ENCODE results near the gene ZCCHC2. TPM values are rescaled to one million over a fixed set of nuclear protein-coding genes. Genes with fewer than 3 reads are reported as not detected.
A peak's percentile ranks its signal among the peaks of the same experiment; 100 is the strongest.

Gene ZCCHC2
- total and polyA plus RNA-seq, 2 donors (not counting 3 experiments of a cell fraction or from before 2014, with no cell fraction given): 16.2 to 27.2 TPM

DNA sequence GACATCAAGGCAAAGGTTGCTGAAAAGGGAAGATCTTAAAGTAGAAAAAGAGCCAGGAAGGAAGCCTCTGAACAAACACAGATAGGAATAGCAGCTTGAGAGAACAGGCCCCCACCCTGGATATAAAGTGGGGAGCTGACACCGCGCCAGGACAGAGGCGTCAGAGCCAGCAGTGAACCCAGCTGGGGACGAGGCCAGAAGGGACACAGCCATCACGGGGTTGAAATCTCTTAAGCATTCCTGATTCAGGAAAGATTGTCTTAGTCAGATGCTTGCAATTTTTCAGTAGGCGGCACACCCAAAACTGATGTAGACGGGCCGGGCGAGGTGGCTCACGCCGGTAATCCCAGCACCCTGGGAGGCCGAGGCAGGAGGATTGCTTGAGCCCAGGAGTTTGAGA, 98.7 kb downstream of the ZCCHC2 start:
- dilution Hi-C loops (cut with MboI; ENCODE audit: extremely low pct_ligation_motif_present, low sequenced_read_pairs): no loop called here
- H3K4me1 ChIP-seq (ENCODE audit: control insufficient read depth, extremely low read depth, insufficient read depth, low read length): no peaks in the 10 kb centered on the region
- BruUV-seq (replicated peaks): no TSS peak
- CTCF ChIA-PET: no interaction called here
- no peak overlapping the region for H2AFZ ChIP-seq (ENCODE audit: low read depth, low read length)
- H3K36me3 ChIP-seq (ENCODE audit: control insufficient read depth in 2 of 2, extremely low read depth in 1 of 2, insufficient read depth in 2 of 2, low read length in 2 of 2): no peaks in the 10 kb centered on the region
- H3K27ac ChIP-seq (ENCODE audit: insufficient read depth, low read depth, low read length): no peak overlapping the region
- intact Hi-C loops (cut with micrococcal nuclease): no loop called here
- H3K9me3 ChIP-seq (replicated peaks; ENCODE audit: control insufficient read depth, insufficient read depth, low read length): no peaks in the 10 kb centered on the region
- H3K9ac ChIP-seq (replicated peaks; ENCODE audit: extremely low read depth, insufficient read depth, low read length): no peak overlapping the region
- TF ChIP-seq POLR2A (IDR thresholded peaks at IDR 0.05; ENCODE audit: low read depth, low read length): no peak
- TF ChIP-seq FOS (IDR thresholded peaks at IDR 0.05; ENCODE audit: borderline replicate concordance, insufficient read depth, low read length): no peak
- no peak for TF ChIP-seq GATA2 (IDR thresholded peaks at IDR 0.05; ENCODE audit: insufficient read depth, insufficient read length, low read depth, low read length)
- no peak for TF ChIP-seq JUN (IDR thresholded peaks at IDR 0.05; ENCODE audit: borderline replicate concordance, insufficient read depth, insufficient read length, low read depth)
- TF ChIP-seq, protein P1, sequence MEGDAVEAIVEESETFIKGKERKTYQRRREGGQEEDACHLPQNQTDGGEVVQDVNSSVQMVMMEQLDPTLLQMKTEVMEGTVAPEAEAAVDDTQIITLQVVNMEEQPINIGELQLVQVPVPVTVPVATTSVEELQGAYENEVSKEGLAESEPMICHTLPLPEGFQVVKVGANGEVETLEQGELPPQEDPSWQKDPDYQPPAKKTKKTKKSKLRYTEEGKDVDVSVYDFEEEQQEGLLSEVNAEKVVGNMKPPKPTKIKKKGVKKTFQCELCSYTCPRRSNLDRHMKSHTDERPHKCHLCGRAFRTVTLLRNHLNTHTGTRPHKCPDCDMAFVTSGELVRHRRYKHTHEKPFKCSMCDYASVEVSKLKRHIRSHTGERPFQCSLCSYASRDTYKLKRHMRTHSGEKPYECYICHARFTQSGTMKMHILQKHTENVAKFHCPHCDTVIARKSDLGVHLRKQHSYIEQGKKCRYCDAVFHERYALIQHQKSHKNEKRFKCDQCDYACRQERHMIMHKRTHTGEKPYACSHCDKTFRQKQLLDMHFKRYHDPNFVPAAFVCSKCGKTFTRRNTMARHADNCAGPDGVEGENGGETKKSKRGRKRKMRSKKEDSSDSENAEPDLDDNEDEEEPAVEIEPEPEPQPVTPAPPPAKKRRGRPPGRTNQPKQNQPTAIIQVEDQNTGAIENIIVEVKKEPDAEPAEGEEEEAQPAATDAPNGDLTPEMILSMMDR (IDR thresholded peaks at IDR 0.05; ENCODE audit: extremely low read depth in 1 of 2, insufficient read depth in 1 of 2, low read depth in 1 of 2, low read length in 2 of 2): no peak
- no peak for TF ChIP-seq MYC (IDR thresholded peaks at IDR 0.05; ENCODE audit: low read depth, low read length)
- TF ChIP-seq, protein P2, sequence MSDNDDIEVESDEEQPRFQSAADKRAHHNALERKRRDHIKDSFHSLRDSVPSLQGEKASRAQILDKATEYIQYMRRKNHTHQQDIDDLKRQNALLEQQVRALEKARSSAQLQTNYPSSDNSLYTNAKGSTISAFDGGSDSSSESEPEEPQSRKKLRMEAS (IDR thresholded peaks at IDR 0.05; ENCODE audit: insufficient read depth, insufficient read length): no peak
- TF ChIP-seq POLR2AphosphoS5 (IDR thresholded peaks at IDR 0.05; ENCODE audit: insufficient read depth, low read depth, low read length): no peak
- TF ChIP-seq EZH2 (IDR thresholded peaks at IDR 0.05; ENCODE audit: borderline replicate concordance, low read depth, low read length, severe bottlenecking): no peak
- FAIRE-seq: no peak
- no peaks in the 10 kb centered on the region for H3K9me1 ChIP-seq (replicated peaks; ENCODE audit: control insufficient read depth, extremely low read depth, insufficient read depth, low read length)
- H3K79me2 ChIP-seq (ENCODE audit: control insufficient read depth, insufficient read depth, low read length): no peaks in the 10 kb centered on the region
- POLR2A ChIA-PET: no interaction called here
- H3K4me3 ChIP-seq (replicated peaks in 1 of 3; ENCODE audit: insufficient read depth in 1 of 3, low read depth in 1 of 3, low read length in 3 of 3): no peak overlapping the region
- no peaks in the 10 kb centered on the region for H4K20me1 ChIP-seq (replicated peaks; ENCODE audit: control insufficient read depth, extremely low read depth, insufficient read depth, low read length)
- H3K27me3 ChIP-seq (ENCODE audit: control insufficient read depth in 2 of 2, insufficient read depth in 2 of 2, low read length in 2 of 2): peaks cover 0 to 4% of the 10 kb centered on the region in 2 experiments
- peak; percentile 53 for DNase-seq (ENCODE audit: low read depth, low spot score)
- no peak overlapping the region for H3K4me2 ChIP-seq (ENCODE audit: insufficient read depth, low read length)

Measured in endothelial cell of umbilical vein (primary cell).